ENCODE data around the gene PGAP6. TPM values are rescaled to one million over a fixed set of nuclear protein-coding genes. Genes with fewer than 3 reads are reported as not detected.

The PGAP6 gene
- total RNA-seq, 1 donor from 2014 or later, result 65.2 TPM

GRCh38 chr16:361872-362701, 19.7 kb downstream of the PGAP6 start:
- no peak overlapping the region for H3K4me3 ChIP-seq
- intact Hi-C loops (cut with DNase I), result no loop called here
- peaks cover 7% of the 10 kb centered on the region for H3K36me3 ChIP-seq
- TF ChIP-seq CTCF (IDR thresholded peaks at IDR 0.05), result peak; percentile 83
- H3K27ac ChIP-seq, result no peak overlapping the region
- peak; percentile 91 for ATAC-seq
- DNase-seq, result peak; percentile 89
- no peaks in the 10 kb centered on the region for H3K9me3 ChIP-seq
- no peaks in the 10 kb centered on the region for H3K4me1 ChIP-seq
- peaks cover 5% of the 10 kb centered on the region for H3K27me3 ChIP-seq

- H3K27me3 ChIP-seq, result peaks cover 5% of the 10 kb centered on the region
- H3K4me1 ChIP-seq, result no peaks in the 10 kb centered on the region
- intact Hi-C loops (cut with DNase I), result no loop called here
- ATAC-seq, result no peak
- no peak for DNase-seq
- H3K36me3 ChIP-seq, result no peaks in the 10 kb centered on the region
- no peak overlapping the region for H3K4me3 ChIP-seq
- no peak for TF ChIP-seq CTCF (IDR thresholded peaks at IDR 0.05)
- no peaks in the 10 kb centered on the region for H3K9me3 ChIP-seq
- H3K27ac ChIP-seq, result no peak overlapping the region
These were observed 20.4 kb downstream of the PGAP6 start for GRCh38 chr16:361341-361871.

- H3K27ac ChIP-seq, result no peak overlapping the region
- H3K36me3 ChIP-seq, result no peaks in the 10 kb centered on the region
- intact Hi-C loops (cut with DNase I), result no loop called here
- no peak for TF ChIP-seq CTCF (IDR thresholded peaks at IDR 0.05)
- no peak for DNase-seq
- no peaks in the 10 kb centered on the region for H3K4me1 ChIP-seq
- no peak for ATAC-seq
- no peaks in the 10 kb centered on the region for H3K9me3 ChIP-seq
- no peak overlapping the region for H3K4me3 ChIP-seq
- peaks cover 5% of the 10 kb centered on the region for H3K27me3 ChIP-seq
These were observed 21.0 kb downstream of the PGAP6 start for GRCh38 chr16:360698-361336.

- peaks cover 5% of the 10 kb centered on the region for H3K27me3 ChIP-seq
- H3K36me3 ChIP-seq, result no peaks in the 10 kb centered on the region
- no peaks in the 10 kb centered on the region for H3K4me1 ChIP-seq
- DNase-seq (no peak), ATAC-seq (no peak)
- intact Hi-C loops (cut with DNase I), result loop anchor here (10.0 kb wide), 1 partner anchor 125 kb away; the partner anchor contains the start of gene FAM234A
- no peak for TF ChIP-seq CTCF (IDR thresholded peaks at IDR 0.05)
- no peaks in the 10 kb centered on the region for H3K9me3 ChIP-seq
- H3K4me3 ChIP-seq, result no peak overlapping the region
- no peak overlapping the region for H3K27ac ChIP-seq
These were observed 21.7 kb downstream of the PGAP6 start for GRCh38 chr16:359871-360697.

GRCh38 chr16:359067-359763, 22.6 kb downstream of the PGAP6 start:
- no peak for TF ChIP-seq CTCF (IDR thresholded peaks at IDR 0.05)
- intact Hi-C loops (cut with DNase I), result loop anchor here (10.0 kb wide), 1 partner anchor 124 kb away; the partner anchor contains the start of gene FAM234A

More at GRCh38 chr16:359067-359763, 22.6 kb downstream of the PGAP6 start:
- H3K27me3 ChIP-seq, result peaks cover 5% of the 10 kb centered on the region
- no peak overlapping the region for H3K27ac ChIP-seq
- H3K4me1 ChIP-seq, result no peaks in the 10 kb centered on the region
- no peaks in the 10 kb centered on the region for H3K36me3 ChIP-seq
- no peak overlapping the region for H3K4me3 ChIP-seq
- no peaks in the 10 kb centered on the region for H3K9me3 ChIP-seq
- ATAC-seq (no peak), DNase-seq (no peak)
